ENCODE results near the gene TNFRSF12A.

- TF ChIP-seq SP1 (IDR thresholded peaks at IDR 0.05; ENCODE audit: low read depth, low read length), result no peak
- no peak for TF ChIP-seq CTCF (IDR thresholded peaks at IDR 0.05; ENCODE audit: control extremely low read depth in 1 of 3, insufficient read depth in 1 of 3, low read depth in 1 of 3, low read length in 3 of 3)
- no peak for TF ChIP-seq EZH2 (IDR thresholded peaks at IDR 0.05; ENCODE audit: low read depth, low read length, severe bottlenecking)
Observed at GRCh38 chr16:2974319-2975056, 45.7 kb upstream of the TNFRSF12A start.
